ENCODE results near the gene MOG. TPM values are rescaled to one million over a fixed set of nuclear protein-coding genes. Genes with fewer than 3 reads are reported as not detected.
A peak's percentile ranks its signal among the peaks of the same experiment; 100 is the strongest.

Gene MOG
- total and polyA plus RNA-seq, 4 donors, result not detected

- WGBS, result 4% methylated on average over 53 of the region's 53 CpGs
- H3K27ac ChIP-seq (ENCODE audit: low read depth in 1 of 2, low read length in 2 of 2), result no peak overlapping the region
- peak overlapping the region in 2 of 3 donors; percentile 28 to 70 for H3K4me3 ChIP-seq (ENCODE audit: low read depth in 1 of 3, low read length in 3 of 3)
- H3K4me1 ChIP-seq (ENCODE audit: control insufficient read depth in 4 of 4, insufficient read depth in 4 of 4, low read length in 3 of 4), result peaks cover 7 to 25% (median 14%) of the 10 kb centered on the region in 4 donors
- no peaks in the 10 kb centered on the region for H3K9me3 ChIP-seq (ENCODE audit: control insufficient read depth in 4 of 4, low read length in 3 of 4)
- peaks cover 0 to 27% (median 1%) of the 10 kb centered on the region in 4 donors for H3K27me3 ChIP-seq (ENCODE audit: control insufficient read depth in 4 of 4, insufficient read depth in 4 of 4, low read length in 3 of 4)
- TF ChIP-seq CTCF (IDR thresholded peaks at IDR 0.05; ENCODE audit: low read depth, low read length, missing input control) (no peak), RXRA (IDR thresholded peaks at IDR 0.05) (no peak), ZBTB33 (IDR thresholded peaks at IDR 0.05) (no peak), FOXA1 (IDR thresholded peaks at IDR 0.05) (no peak), REST (IDR thresholded peaks at IDR 0.05) (no peak), TAF1 (conservative IDR thresholded peaks at IDR 0.05) (no peak), FOXA2 (IDR thresholded peaks at IDR 0.05) (no peak), NR2F2 (IDR thresholded peaks at IDR 0.05) (no peak), RAD21 (IDR thresholded peaks at IDR 0.05) (no peak), HNF4G (IDR thresholded peaks at IDR 0.05) (no peak), ATF3 (IDR thresholded peaks at IDR 0.05) (no peak), SP1 (IDR thresholded peaks at IDR 0.05) (no peak), EGR1 (IDR thresholded peaks at IDR 0.05; ENCODE audit: low read depth in 2 of 2) (no peak), HNF4A (conservative IDR thresholded peaks at IDR 0.05) (no peak), GABPA (IDR thresholded peaks at IDR 0.05 in 1 of 2, conservative IDR thresholded peaks at IDR 0.05 in 1 of 2) (no peak), YY1 (IDR thresholded peaks at IDR 0.05) (no peak), JUND (IDR thresholded peaks at IDR 0.05) (no peak), MAX (IDR thresholded peaks at IDR 0.05) (no peak)
- no peaks in the 10 kb centered on the region for H3K36me3 ChIP-seq (ENCODE audit: control insufficient read depth in 4 of 4, insufficient read depth in 3 of 4, low read depth in 1 of 4, low read length in 3 of 4)
- peak overlapping the region in 1 of 2 donors; percentile 27 for H3K9ac ChIP-seq (ENCODE audit: low read depth in 1 of 2, low read length in 2 of 2)
- no peak for DNase-seq (ENCODE audit: low spot score)
These were observed 24.8 kb upstream of the MOG start for GRCh38 chr6:29631860-29632731.

Measured in liver (tissue), 9 donors.